NCI-H2081 treated with DMSO at 0.1 percent for 48 hours (cell line): ENCODE results near the gene MOSMO.
"Not testable (repeated sequence)": the region's sequence is repeated elsewhere in the genome, so short reads cannot be mapped to it uniquely, and the experiment has no call there.

Experiments
- DNase-seq: peaks from one replicate; lab custom pipeline; 2025; lab: John Stamatoyannopoulos, UW

Gene MOSMO

DNA sequence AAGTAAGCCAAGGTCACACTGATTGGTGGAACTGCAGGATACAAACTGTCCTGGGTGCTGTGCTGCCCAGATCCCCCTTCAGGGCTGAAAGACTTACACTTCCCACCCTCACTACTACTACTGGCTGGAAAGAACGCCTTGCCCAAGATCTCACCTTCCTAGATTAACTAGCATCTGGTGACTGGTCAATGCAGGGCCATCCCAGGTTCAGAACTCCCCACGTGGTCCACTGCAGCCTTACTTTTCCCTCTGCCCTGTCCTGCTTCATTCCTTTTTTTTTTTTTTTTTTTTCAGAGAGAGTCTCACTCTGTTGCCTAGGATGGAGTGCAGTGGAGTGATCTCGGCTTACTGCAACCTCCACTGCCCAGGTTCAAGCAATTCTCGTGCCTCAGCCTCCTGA is 4.7 kb upstream of the MOSMO start:
- DNase-seq, result no peak

DNA sequence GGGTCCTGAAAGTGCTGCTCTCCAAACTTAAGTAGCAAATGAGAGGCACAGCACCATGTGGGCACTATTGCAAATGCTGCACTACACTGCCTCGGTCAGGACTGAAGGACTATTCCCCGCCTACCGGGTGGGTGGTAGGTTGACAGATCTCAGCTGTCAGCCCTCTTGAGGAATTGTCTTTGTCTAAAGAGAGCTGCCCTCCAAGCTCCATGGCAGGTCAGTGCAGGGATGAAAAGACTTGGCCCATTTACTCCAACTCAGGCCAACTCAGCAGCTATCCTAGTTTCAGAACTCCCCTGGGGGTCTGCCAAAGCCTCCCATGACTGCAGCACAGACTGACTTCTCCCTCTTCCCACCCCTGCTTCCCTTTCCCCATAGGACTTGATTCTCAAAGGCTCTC is 3.6 kb upstream of the MOSMO start:
- no peak for DNase-seq

- DNase-seq, result no peak
These were observed 2.2 kb upstream of the MOSMO start for GRCh38 chr16:22005746-22006145.

GRCh38 chr16:22006636-22007035 is 1.3 kb upstream of the MOSMO start:
- no peak for DNase-seq

GRCh38 chr16:22007159-22007508 is 777 bp upstream of the MOSMO start:
- no peak for DNase-seq

DNA sequence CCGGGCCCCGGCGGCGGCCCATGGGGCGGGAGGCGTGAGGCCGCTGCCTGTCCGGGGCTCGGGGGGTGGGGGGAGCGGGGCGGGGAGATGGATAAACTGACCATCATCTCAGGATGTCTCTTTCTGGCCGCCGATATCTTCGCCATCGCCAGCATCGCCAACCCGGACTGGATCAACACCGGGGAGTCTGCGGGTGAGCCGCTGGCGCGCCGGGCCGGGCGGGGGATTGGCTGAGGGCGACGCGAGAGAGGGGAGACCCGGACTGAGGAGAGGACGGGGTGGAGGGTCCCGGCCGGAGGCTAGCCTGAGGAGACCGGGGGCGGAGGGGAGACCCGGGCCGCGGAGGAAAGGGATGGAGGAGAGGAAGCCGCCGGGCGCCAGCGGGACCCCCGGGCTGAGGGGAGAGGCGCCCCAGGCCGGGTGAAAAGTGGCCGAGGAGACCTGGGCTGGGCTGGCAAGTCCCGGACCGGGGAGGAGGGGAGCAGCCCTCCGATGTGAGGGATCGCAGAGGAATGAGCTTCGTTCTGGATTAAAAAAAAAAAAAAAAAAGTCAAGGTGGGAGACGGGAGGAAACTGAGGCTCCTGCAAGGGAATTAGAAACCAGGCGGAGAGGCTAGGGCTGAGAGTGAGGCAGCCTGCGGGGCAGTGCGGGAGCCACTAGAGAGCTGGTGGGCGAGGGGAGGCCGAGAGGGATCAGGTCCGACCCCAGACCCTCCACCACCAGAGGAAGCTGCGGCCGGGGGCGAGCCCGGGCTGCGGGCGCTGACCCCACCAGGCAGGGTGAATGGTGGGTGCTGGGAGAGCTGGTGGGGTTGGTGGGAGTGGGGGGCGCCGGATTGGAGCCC is 526 bp downstream of the MOSMO start:
- no peak for DNase-seq

- DNase-seq, result no peak
These were observed 3.0 kb downstream of the MOSMO start for GRCh38 chr16:22010902-22011301.

- DNase-seq, result no peak
These were observed 4.3 kb downstream of the MOSMO start for GRCh38 chr16:22012241-22012640.

DNA sequence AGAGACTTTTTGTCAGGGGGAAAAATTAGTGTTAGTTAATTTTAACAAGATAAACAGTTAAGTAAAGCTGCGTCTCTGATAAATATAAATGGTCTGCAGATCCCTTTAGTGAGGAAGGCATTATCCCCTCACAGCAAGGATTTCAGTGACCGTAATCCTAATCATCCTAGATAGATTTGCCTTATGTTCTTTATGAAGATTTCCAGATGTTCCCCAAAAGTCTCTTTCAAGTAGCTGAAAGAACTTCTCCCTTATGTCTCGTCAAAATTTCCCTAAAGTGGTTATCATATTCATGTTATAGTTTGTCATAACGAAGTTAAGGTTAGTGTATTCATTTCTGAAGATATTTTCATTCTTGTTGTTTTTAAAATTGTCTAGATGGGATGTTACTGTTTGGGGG is 5.6 kb downstream of the MOSMO start:
- DNase-seq, result no peak

DNA sequence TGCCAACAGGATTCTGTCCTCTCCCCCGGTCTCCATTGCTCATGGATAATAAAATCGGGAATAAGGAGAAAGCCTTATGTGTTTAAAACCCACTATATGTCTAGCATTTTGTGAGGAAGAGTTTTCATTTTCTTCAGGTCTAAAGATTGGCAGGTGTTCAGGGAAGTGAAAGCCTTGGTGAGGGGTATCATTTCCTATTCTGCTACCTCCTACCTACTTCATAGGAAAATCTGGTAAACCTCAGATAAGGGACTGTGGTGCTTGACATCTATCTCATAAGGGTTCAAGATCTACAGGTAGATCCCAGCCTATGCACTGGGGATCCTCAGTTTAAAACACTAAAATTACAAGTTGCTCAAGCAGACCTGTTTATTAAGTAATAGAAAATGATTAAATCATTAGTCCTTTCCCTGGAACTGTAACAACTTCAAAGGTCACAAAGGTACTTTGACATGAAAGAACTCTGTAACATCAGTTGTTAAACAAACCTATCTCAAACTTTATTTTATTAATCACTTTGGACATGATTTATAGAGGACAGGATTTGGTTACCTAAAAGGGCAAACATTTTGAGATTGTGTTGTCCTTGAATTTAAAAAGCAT is 6.5 kb downstream of the MOSMO start:
- DNase-seq, result no peak

- DNase-seq, result no peak
These were observed 9.0 kb downstream of the MOSMO start for GRCh38 chr16:22016927-22017326.

DNA sequence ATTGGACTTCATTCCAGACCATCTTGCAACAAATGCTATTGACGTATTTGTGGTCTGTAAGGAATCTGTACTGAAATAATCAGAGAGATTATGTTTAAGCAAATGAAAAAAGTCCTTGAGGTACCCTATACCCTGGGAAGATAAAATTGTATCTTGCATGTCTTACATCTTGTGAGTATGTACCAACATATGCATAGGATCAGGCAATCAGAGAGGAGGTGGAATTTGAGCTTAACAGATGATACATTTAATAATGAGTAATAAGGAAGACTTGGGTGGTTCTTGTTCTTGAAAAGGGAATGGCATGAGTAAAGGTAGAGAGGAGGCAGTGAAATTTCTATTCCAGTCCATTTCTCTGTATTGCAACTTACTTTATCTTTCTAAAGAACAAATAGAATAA is 10.6 kb downstream of the MOSMO start:
- no peak for DNase-seq

GRCh38 chr16:22022151-22022550 is 14.2 kb downstream of the MOSMO start:
- DNase-seq, result no peak

DNA sequence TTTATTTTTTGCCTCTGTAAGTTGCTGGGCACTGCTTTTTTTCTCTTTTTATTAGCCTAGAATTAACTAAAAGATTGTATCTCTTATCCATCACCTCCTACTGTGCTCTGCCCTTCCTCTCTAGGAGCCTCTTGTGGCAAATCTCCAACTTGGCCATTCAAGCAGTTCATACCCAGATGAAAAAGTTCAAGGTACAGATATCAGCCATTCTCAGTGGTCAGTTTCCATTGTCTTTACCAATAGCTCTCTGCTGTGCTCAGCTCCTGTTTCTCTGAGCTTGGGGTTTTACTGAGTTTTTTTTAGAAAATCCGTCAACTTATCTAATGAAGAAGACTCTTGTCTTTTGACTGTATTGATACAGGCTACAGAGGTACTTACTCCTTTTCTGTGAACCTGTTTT is 15.6 kb downstream of the MOSMO start:
- DNase-seq, result no peak

GRCh38 chr16:22024785-22025184 is 16.9 kb downstream of the MOSMO start:
- not testable (repeated sequence) for DNase-seq

- DNase-seq, result no peak
These were observed 19.7 kb downstream of the MOSMO start for GRCh38 chr16:22027633-22028032.

DNA sequence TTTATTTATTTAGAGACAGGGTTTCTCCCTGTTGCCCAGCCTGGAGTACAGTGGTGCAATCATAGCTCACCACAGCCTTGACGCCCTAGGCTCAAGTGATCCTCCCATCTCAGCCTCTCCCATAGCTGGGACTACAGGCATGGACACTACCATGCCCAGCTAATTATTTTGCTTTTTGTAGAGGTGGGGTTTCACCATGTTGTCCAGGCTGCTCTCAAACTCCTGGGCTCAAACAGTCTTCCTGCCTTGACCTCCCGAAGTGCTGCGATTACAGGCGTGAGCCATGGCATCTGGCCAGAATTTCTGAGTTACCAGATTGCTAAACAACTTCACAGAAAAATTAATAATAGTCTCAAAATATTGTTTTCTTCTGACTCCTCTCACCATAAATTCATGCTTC is 21.7 kb downstream of the MOSMO start:
- DNase-seq, result no peak

- no peak for DNase-seq
These were observed 22.3 kb downstream of the MOSMO start for GRCh38 chr16:22030087-22030812.

DNA sequence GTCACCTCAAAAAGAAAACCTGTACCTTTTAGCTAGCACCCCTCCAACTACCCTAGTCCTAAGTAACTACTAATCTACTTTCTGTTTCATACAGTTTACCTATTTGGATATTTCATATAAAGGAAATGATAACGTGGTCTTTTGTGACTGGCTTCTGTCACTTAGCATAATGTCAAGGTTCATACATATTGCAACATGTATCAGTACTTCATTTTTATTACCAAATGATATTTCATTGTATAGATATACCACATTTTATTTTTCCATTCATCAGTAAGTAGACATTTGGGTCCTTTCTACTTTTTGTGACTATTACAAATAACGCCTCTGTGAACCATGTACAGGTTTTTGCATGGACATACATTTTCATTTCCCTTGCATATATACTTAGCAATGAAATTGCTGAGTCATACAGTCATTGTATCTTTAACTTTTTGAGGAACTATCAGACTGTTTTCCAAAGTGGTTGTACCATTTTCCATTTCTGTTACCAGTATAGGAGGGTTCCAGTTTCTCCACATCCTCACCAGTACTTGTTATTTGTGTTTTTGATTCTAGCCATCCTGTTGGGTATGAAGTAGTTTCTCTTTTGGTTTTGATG is 23.7 kb downstream of the MOSMO start:
- DNase-seq, result no peak

DNA sequence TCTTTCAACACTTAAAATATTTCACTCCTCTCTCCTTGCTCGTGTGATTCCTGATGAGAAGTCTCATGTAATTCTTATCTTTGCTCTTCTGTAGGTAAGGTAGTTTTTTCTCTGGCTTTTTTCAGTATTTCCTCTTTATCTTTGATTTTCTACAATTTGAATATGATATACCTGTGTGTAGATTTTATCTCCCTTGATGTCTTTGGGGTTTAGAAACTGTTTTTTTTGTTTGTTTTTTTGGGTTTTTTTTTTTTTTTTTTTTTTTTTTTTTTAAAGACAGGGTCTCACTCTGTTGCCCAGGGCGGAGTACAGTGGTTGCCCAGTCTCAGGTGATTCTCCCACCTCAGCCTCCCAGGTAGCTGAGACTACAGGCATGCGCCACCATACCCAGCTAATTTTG is 26.6 kb downstream of the MOSMO start:
- no peak for DNase-seq

GRCh38 chr16:22035153-22035552 is 27.2 kb downstream of the MOSMO start:
- DNase-seq, result no peak

DNA sequence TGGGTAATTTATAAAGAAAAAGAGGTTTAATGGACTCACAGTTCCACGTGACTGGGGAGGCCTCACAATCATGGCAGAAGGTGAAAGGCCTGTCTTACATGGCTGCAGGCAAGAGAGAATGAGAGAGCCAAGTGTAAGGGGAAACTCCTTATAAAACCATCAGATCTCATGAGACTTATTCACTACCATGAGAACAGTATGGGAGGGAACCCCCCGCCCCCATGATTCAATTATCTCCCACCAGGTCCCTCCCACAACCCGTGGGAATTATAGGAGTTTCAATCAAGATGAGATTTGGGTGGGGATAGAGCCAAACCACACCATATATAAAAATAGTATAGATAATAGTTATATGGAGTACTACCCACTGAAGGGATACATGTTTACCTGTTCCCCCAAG is 36.0 kb downstream of the MOSMO start:
- not testable (repeated sequence) for DNase-seq

DNA sequence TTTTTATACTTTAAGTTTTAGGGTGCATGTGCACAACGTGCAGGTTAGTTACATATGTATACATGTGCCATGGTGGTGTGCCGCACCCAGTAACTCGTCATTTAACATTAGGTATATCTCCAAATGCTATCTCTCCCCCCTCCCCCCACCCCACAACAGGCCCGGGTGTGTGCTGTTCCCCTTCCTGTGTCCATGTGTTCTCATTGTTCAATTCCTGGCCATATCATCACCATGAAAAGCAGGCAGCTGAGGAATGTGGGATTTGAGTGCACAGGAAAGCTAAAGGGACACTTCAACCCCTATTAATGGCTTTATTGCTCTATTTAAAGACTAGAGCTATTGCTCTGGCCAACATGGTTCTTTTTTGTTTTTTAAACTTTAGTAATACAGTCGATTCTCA is 38.0 kb downstream of the MOSMO start:
- not testable (repeated sequence) for DNase-seq
